HUES64 (cell line): ENCODE results near the gene RGL4.

ENCODE experiments used
- H3K27ac ChIP-seq: 2 replicates; pipeline ENCODE4 v1.7.0; 2013; ENCODE audit warnings: low read depth, low read length, inconsistent platforms
- H3K27me3 ChIP-seq: 2 replicates; pipeline ENCODE4 v1.6.1; 2013; ENCODE audit warnings: mild to moderate bottlenecking, low read length; ENCODE audit not compliant: insufficient read depth
- H3K36me3 ChIP-seq: 2 replicates; pipeline ENCODE4 v1.6.1; 2013; ENCODE audit warnings: mild to moderate bottlenecking, low read length; ENCODE audit not compliant: insufficient read depth
- H3K4me1 ChIP-seq: 2 replicates; pipeline ENCODE4 v1.6.1; 2013; ENCODE audit warnings: mild to moderate bottlenecking, low read length, moderate library complexity; ENCODE audit not compliant: insufficient read depth
- H3K4me3 ChIP-seq: 2 replicates; pipeline ENCODE4 v1.5.1; 2013; ENCODE audit warnings: mild to moderate bottlenecking, low read length, moderate library complexity
- H3K9ac ChIP-seq: 2 replicates; pipeline ENCODE4 v1.6.1; 2013; ENCODE audit warnings: mild to moderate bottlenecking, low read depth, low read length
- H3K9me3 ChIP-seq: 2 replicates; pipeline ENCODE4 v1.6.1; 2013; ENCODE audit warnings: low read depth, low read length; ENCODE audit not compliant: insufficient read depth
- WGBS: fragments of 150-250, 120-280 bp; methylation state at CpG from one replicate; pipeline ENCODE4 v1.1.7; 2013; ENCODE audit warnings: missing lambda C conversion rate; 5-methylcytosine and 5-hydroxymethylcytosine counted together

The RGL4 gene

DNA sequence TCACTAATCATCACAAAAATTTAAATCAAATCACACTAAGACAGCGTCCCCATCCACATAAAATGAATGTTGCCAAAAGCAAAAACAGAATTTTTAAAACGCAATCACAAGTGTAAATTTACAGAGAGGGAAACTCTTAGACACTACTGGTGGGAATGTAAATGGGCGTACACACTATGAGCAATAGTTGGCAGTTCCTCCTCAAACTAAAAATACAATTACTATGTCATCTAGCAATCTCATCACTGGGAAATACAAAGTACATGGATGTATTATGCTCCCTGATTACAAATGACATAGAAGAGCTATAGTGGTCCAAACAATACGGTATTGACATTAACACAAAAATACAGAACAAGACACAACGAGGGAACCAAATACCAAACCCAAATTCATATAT, 8.7 kb upstream of the RGL4 start:
- Histone ChIP-seq H3K9me3 (no peaks in the 10 kb centered on the region), H3K27ac (no peak overlapping the region), H3K4me1 (no peaks in the 10 kb centered on the region), H3K4me3 (no peak overlapping the region), H3K36me3 (peaks cover 6% of the 10 kb centered on the region; the same call in 1 of the 2 replicates), H3K9ac (no peak overlapping the region), H3K27me3 (no peaks in the 10 kb centered on the region)
- 84% methylated on average over 5 of the region's 5 CpGs for WGBS

DNA sequence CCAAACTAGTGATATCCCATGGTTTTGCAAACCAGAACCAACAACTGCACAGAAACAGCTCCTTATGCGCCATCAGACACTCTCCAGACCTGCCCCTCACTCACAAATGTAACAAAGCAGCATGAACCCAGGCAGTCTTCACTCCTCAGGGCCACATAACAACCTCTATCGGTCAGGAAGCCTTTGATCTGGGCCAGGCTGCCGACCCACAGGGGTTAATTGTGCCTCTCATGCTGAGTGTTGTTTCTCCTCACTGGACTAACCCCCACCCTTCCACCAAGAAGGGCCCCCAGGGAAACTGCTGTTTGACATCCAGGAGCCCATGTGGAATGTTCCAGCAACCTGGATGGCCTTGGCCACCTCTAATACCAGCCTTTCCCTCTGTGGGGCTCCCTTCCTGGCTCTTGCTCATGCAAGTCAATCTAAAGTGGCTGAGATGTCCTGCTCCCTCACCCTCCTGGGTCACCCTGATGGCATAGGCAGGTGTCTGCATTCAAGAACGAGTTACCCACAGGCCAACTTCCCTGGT, 7.9 kb upstream of the RGL4 start:
- H3K27ac ChIP-seq: no peak overlapping the region
- H3K4me3 ChIP-seq: no peak overlapping the region
- no peaks in the 10 kb centered on the region for H3K4me1 ChIP-seq
- H3K27me3 ChIP-seq: no peaks in the 10 kb centered on the region
- peaks cover 6% of the 10 kb centered on the region; the same call in 1 of the 2 replicates for H3K36me3 ChIP-seq
- no peak overlapping the region for H3K9ac ChIP-seq
- WGBS: 83% methylated on average over 4 of the region's 4 CpGs
- H3K9me3 ChIP-seq: no peaks in the 10 kb centered on the region

DNA sequence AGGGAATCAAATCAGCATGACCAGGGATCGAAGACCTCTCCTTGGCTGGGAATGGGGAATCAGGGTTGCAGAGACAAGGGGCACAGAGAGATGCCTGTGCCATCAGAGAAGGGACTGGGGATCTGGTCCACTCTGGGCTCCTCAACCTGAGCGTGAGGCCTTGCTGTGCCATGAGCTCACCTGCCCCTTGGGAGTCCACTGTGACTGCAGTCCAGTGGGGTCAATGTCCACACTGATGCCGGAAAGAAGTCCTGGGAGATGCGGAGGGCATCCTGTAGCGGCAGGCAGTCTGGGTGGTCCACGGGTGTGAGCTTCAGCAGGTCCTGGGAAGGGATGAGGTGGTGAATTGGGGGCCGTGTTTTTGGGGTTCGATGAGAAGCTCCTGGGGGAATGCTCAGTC, 7.3 kb upstream of the RGL4 start:
- Histone ChIP-seq H3K27ac (no peak overlapping the region), H3K4me1 (no peaks in the 10 kb centered on the region), H3K9me3 (no peaks in the 10 kb centered on the region), H3K36me3 (peaks cover 6% of the 10 kb centered on the region; the same call in 1 of the 2 replicates), H3K4me3 (no peak overlapping the region), H3K9ac (no peak overlapping the region), H3K27me3 (no peaks in the 10 kb centered on the region)
- 96% methylated on average over 8 of the region's 8 CpGs for WGBS

DNA sequence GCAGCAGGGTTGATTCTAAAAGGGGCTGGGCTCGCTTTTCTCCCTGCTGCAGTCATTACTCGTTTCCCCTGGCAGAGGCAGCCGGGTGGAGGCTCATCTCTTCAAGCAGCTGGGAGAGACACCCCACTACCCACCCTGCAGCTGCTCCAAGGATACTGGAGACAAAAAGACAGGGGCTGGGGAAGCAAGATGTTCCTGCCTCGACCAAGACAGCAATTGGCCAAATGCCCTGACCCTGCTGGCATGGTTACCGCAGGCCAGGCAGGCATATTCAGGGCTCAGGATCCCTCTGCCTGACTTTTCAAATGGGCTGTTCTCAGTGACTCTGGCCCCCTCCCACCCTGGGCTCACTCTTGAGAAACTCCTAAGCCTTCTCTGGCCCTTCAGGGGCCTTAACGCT, 6.8 kb upstream of the RGL4 start:
- WGBS: 94% methylated on average over 5 of the region's 6 CpGs
- Histone ChIP-seq H3K4me3 (no peak overlapping the region), H3K36me3 (peaks cover 6% of the 10 kb centered on the region; the same call in 1 of the 2 replicates), H3K4me1 (no peaks in the 10 kb centered on the region), H3K27ac (no peak overlapping the region), H3K9me3 (no peaks in the 10 kb centered on the region), H3K9ac (no peak overlapping the region), H3K27me3 (no peaks in the 10 kb centered on the region)

DNA sequence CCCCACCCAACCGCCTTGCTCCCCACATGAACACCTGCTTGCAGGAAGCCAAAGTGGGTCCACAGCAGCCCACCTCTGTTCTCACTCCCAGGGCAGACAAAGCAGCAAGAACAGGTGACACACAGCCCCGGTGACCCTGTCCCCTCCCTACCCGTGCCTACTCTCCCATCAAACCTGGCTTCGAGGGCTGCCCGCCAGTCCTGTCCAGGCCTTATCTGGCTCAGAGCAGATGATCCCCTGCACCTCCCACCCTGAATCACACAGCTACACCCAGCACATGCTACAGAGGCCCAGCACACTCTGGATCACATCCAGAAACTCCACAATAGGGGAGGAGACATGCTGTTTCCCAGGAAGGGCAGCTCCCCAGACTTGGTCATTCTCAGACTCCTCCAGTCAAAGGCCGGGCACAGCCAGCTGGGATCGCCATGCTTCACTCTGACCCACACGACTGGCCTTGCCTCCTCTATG, 6.2 kb upstream of the RGL4 start:
- Histone ChIP-seq H3K9ac (no peak overlapping the region), H3K4me3 (no peak overlapping the region), H3K27me3 (no peaks in the 10 kb centered on the region), H3K9me3 (no peaks in the 10 kb centered on the region), H3K4me1 (no peaks in the 10 kb centered on the region), H3K27ac (no peak overlapping the region), H3K36me3 (peaks cover 8% of the 10 kb centered on the region)
- WGBS: 94% methylated on average over 8 of the region's 8 CpGs

DNA sequence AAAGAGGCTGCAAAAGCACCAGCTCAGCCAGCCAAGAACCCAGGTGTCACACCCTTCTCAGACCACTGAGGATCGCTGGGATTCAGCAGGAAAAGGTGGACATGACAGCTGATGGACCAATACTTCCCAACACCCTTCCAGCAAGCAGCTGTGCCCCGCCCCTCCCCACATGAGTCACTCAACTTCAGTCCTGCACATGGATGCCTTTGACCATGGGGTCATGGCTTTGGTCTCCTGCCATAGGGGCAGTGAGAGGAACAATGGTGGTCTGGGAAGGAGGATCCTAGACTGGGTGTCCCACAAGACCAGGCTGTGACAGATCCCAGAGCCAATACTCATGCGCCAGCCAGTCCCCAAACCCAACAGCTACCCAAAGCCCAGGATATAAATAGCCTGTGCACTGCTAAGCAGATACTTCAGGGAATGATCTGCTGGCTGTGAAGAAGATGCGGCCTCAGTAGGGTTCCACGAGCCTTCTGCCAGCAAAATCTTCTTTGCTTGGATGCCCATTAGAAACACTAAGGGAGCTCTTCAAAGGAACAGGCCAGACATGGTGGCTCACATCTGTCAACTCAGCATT, 5.5 kb upstream of the RGL4 start:
- Histone ChIP-seq H3K9me3 (no peaks in the 10 kb centered on the region), H3K36me3 (peaks cover 12% of the 10 kb centered on the region), H3K27me3 (no peaks in the 10 kb centered on the region), H3K4me1 (no peaks in the 10 kb centered on the region), H3K4me3 (no peak overlapping the region), H3K27ac (no peak overlapping the region), H3K9ac (no peak overlapping the region)
- WGBS: 95% methylated on average over 5 of the region's 5 CpGs

DNA sequence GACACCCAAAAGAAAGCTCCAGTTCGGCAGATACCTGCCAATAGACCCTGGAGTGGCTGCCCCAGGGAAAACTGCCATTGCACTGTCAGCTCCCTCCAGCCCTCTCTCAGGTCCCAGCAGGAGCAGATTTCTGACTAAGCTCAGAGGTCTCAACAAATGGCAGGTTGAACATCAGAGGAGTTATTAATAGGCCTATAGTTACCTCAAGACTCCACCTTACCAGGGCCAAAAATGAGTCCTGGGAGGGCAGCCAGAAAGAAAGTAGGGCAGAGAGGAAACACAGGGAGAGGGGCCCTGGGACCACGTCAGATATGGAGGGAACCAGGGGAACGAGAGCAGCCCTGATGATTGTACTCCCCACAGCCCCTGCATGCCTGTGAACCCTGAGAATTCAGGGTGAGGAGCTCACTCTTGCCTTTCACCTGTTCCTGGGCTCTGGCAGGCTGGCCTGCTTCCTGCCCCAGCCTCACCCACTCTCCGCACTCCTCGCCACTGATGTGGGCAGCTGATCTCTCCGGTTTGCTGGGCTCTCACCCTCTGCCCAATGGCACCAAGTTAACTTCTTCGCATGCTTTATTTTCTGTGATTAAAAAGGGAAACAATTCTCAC, 4.3 kb upstream of the RGL4 start:
- H3K9me3 ChIP-seq: no peaks in the 10 kb centered on the region
- no peak overlapping the region for H3K27ac ChIP-seq
- WGBS: 90% methylated on average over 7 of the region's 7 CpGs
- H3K9ac ChIP-seq: no peak overlapping the region
- peaks cover 12% of the 10 kb centered on the region for H3K36me3 ChIP-seq
- no peak overlapping the region for H3K4me3 ChIP-seq
- H3K27me3 ChIP-seq: no peaks in the 10 kb centered on the region
- no peaks in the 10 kb centered on the region for H3K4me1 ChIP-seq

DNA sequence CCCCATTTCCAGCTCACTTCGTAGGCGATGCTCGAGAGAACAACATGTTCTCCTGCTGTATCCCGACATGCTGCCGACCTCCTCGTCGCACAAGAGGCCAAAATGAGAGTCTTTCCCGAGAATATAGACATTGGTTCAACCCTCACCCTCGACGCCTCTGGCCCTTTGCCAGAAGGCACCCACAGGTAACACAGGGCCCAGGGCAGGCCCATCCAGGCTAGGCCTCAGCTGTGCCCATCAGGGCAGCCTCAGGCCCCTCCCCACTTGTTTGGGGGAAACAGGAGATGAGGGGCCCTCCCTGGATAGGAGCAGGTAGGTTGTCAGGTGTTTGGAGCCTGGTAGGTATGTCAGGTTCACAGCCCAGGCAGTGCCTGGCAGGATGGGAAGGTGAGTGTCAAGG, 2.7 kb upstream of the RGL4 start:
- Histone ChIP-seq H3K36me3 (peaks cover 10% of the 10 kb centered on the region; the same call in 1 of the 2 replicates), H3K27me3 (no peaks in the 10 kb centered on the region), H3K4me3 (no peak overlapping the region), H3K4me1 (no peaks in the 10 kb centered on the region), H3K27ac (no peak overlapping the region), H3K9ac (no peak overlapping the region), H3K9me3 (no peaks in the 10 kb centered on the region)
- 95% methylated on average over 10 of the region's 10 CpGs for WGBS

DNA sequence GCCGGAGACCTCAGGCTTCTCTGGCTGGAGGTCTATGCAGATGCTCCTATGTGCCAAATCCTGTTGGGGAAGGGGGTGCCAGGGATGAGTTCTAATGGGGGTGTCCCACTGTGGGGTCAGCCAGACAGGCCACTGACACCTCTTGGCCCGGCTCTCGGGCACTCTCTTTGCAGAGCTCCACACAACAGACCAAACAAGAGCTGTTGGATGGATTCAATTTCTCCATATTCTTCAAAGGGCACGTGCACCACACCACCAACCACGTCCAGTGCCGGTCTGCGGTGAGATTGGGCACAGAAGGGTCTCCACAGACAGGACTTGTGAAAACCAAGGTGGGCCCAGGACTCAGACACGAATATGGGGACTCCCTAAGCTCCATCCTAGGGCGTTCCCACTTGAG, 2.2 kb upstream of the RGL4 start:
- Histone ChIP-seq H3K27ac (no peak overlapping the region), H3K9me3 (no peaks in the 10 kb centered on the region), H3K36me3 (peaks cover 15% of the 10 kb centered on the region), H3K4me3 (no peak overlapping the region), H3K27me3 (no peaks in the 10 kb centered on the region), H3K9ac (no peak overlapping the region), H3K4me1 (no peaks in the 10 kb centered on the region)
- WGBS: 89% methylated on average over 9 of the region's 9 CpGs

DNA sequence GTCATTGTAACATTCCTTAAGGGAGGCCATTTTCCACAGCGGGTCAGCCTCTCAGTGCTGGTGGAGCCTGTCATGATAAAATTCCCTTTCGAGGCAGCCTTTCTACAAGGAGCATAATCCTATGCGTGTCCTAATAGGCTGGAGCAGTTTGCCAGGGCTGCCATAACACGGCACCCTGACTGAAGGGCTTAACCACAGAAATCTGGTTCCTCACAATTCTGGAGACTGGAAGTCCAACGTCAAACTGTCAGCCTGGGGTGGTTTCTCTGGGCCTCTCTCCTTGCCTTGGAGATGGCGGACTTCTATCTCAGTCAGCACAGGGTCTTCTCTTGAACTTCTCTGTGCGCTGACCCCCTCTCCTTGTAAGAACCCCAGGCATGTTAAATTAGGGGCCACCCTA, 1.4 kb upstream of the RGL4 start:
- Histone ChIP-seq H3K4me3 (no peak overlapping the region), H3K27me3 (no peaks in the 10 kb centered on the region), H3K9me3 (no peaks in the 10 kb centered on the region), H3K9ac (no peak overlapping the region), H3K4me1 (no peaks in the 10 kb centered on the region), H3K27ac (no peak overlapping the region), H3K36me3 (peaks cover 23% of the 10 kb centered on the region)
- 94% methylated on average over 7 of the region's 7 CpGs for WGBS

DNA sequence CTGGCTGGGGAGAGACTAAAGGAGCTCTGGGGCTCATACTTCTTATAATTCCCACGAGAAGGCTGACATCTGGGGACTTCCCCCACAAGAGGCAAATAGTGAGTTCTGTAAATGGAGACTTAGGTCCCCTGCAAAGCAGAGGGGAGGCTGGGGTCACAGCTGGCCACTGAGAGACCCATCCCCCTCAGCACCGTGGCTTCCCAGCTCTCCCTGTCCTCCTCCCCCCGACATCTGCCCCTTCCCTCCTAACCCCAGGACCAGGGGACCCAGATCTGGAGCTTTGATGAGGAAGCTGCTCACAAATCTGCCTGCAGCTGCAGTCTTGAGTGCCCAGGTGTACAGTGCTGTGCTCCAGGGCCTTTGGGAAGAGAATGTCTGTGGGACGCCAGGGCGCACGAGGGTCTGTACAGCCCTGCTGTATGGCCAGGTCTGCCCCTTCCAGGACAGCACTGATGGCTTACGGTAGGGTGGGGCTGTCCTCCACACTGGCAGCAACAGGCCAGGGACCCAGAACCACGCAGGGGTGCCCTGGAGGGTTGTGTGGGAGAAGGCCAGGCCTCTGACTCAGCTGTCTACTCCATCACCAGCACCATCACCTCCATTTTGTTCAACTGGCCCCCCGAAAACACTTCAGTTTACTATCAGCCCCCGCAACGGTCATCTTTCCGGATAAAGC, 1.1 kb downstream of the RGL4 start:
- Histone ChIP-seq H3K9me3 (no peaks in the 10 kb centered on the region), H3K4me3 (no peak overlapping the region), H3K9ac (no peak overlapping the region), H3K36me3 (peaks cover 34% of the 10 kb centered on the region), H3K27ac (no peak overlapping the region), H3K4me1 (no peaks in the 10 kb centered on the region), H3K27me3 (no peaks in the 10 kb centered on the region)
- WGBS: 95% methylated on average over 12 of the region's 12 CpGs
